OCI-LY3 (cell line): Measurements from ENCODE around the gene CELA2A.

Experiments
- H2AFZ ChIP-seq: fragments of 200-600, 300-600 bp; shearing (Covaris generic); 2 replicates; pipeline ENCODE4 v1.6.0; 2014; ENCODE audit warnings: antibody characterized with exemption, low read depth, low read length
- H3K27ac ChIP-seq: fragments of 200-600, 300-600 bp; sonication (generic); 2 replicates; pipeline ENCODE4 v1.5.1; 2014; ENCODE audit warnings: mild to moderate bottlenecking, low read length, moderate library complexity, mixed read lengths
- H3K27me3 ChIP-seq: fragments of 200-600, 300-600 bp; sonication (generic); 2 replicates; pipeline ENCODE4 v1.6.1; 2014; ENCODE audit warnings: low read depth, low read length, mixed read lengths
- H3K36me3 ChIP-seq: fragments of 200-600, 300-600 bp; sonication (generic); replicated peaks from 2 replicates; pipeline ENCODE3; 2014; ENCODE audit warnings: low read depth, low read length, mixed read lengths
- H3K4me1 ChIP-seq: fragments of 300-600, 200-600 bp; sonication (generic); 2 replicates; pipeline ENCODE4 v1.6.1; 2014; ENCODE audit warnings: low read length, mixed read lengths
- H3K4me2 ChIP-seq: fragments of 200-600, 300-600 bp; sonication (generic); 2 replicates; pipeline ENCODE4 v1.6.1; 2014; ENCODE audit warnings: low read length, mixed read lengths
- H3K4me3 ChIP-seq: fragments of 300-600, 200-600 bp; sonication (generic); 2 replicates; pipeline ENCODE4 v1.5.1; 2014; ENCODE audit warnings: antibody characterized with exemption, mild to moderate bottlenecking, low read length, moderate library complexity
- H3K79me2 ChIP-seq: fragments of 300-600, 200-600 bp; shearing (Covaris generic); 2 replicates; pipeline ENCODE4 v1.6.1; 2014; ENCODE audit warnings: mild to moderate bottlenecking, low read length, mixed read lengths
- H3K9ac ChIP-seq: fragments of 300-600, 200-600 bp; shearing (Covaris generic); 2 replicates; pipeline ENCODE4 v1.6.0; 2014; ENCODE audit warnings: mild to moderate bottlenecking, low read length, moderate library complexity
- H3K9me3 ChIP-seq: fragments of 200-600, 300-600 bp; shearing (Covaris generic); 2 replicates; pipeline ENCODE4 v1.6.1; 2014; ENCODE audit warnings: low read length, mixed read lengths; ENCODE audit not compliant: insufficient read depth
- H4K20me1 ChIP-seq: fragments of 200-600, 300-600 bp; sonication (generic); 2 replicates; pipeline ENCODE4 v1.6.1; 2016; ENCODE audit warnings: low read length, mixed read lengths; ENCODE audit not compliant: insufficient read depth
- CTCF ChIP-seq: fragments of 200-600, 300-600 bp; sonication (generic); IDR thresholded peaks from 2 replicates; pipeline ENCODE4 v1.5.1; 2014; ENCODE audit warnings: antibody characterized with exemption, low read length, low read depth
- EZH2phosphoT487 ChIP-seq: fragments of 200-600 bp; shearing (Covaris generic); IDR thresholded peaks from 2 replicates; pipeline ENCODE4 v1.6.1; 2018; ENCODE audit warnings: antibody characterized with exemption, mixed run types, low read depth

The CELA2A gene

GRCh38 chr1:15429701-15430149 is 26.8 kb upstream of the CELA2A start:
- Histone ChIP-seq H3K27ac (no peak overlapping the region), H3K4me1 (peaks cover 4% of the 10 kb centered on the region; the same call in 1 of the 2 replicates), H3K79me2 (no peaks in the 10 kb centered on the region), H4K20me1 (no peaks in the 10 kb centered on the region), H2AFZ (no peak overlapping the region), H3K9ac (no peak overlapping the region), H3K4me2 (no peak overlapping the region), H3K9me3 (no peaks in the 10 kb centered on the region), H3K36me3 (no peaks in the 10 kb centered on the region), H3K4me3 (no peak overlapping the region), H3K27me3 (no peaks in the 10 kb centered on the region)
- TF ChIP-seq CTCF = no peak
- TF ChIP-seq EZH2phosphoT487 = no peak

GRCh38 chr1:15430787-15431570 is 25.6 kb upstream of the CELA2A start:
- Histone ChIP-seq H3K9me3 (no peaks in the 10 kb centered on the region), H3K4me1 (peaks cover 4% of the 10 kb centered on the region; the same call in 1 of the 2 replicates), H3K36me3 (no peaks in the 10 kb centered on the region), H4K20me1 (no peaks in the 10 kb centered on the region), H3K27me3 (no peaks in the 10 kb centered on the region), H3K9ac (no peak overlapping the region), H3K79me2 (no peaks in the 10 kb centered on the region), H3K4me3 (no peak overlapping the region), H3K27ac (no peak overlapping the region), H3K4me2 (no peak overlapping the region), H2AFZ (no peak overlapping the region)
- TF ChIP-seq EZH2phosphoT487 = no peak
- TF ChIP-seq CTCF = peak; percentile 84

- Histone ChIP-seq H3K36me3 (no peaks in the 10 kb centered on the region), H3K4me3 (no peak overlapping the region), H3K27ac (no peak overlapping the region), H3K9ac (no peak overlapping the region), H4K20me1 (no peaks in the 10 kb centered on the region), H2AFZ (no peak overlapping the region), H3K4me2 (no peak overlapping the region), H3K4me1 (peaks cover 4% of the 10 kb centered on the region; the same call in 1 of the 2 replicates), H3K9me3 (no peaks in the 10 kb centered on the region), H3K27me3 (no peaks in the 10 kb centered on the region), H3K79me2 (no peaks in the 10 kb centered on the region)
- TF ChIP-seq CTCF (no peak), EZH2phosphoT487 (no peak)
Observed at GRCh38 chr1:15431571-15431948, 25.0 kb upstream of the CELA2A start.

GRCh38 chr1:15432324-15432723 is 24.2 kb upstream of the CELA2A start:
- no peak overlapping the region for H3K4me2 ChIP-seq
- TF ChIP-seq CTCF (no peak), EZH2phosphoT487 (no peak)
- H3K9ac ChIP-seq = no peak overlapping the region
- no peaks in the 10 kb centered on the region for H3K27me3 ChIP-seq
- H3K36me3 ChIP-seq = no peaks in the 10 kb centered on the region
- no peak overlapping the region for H3K27ac ChIP-seq
- H3K4me1 ChIP-seq = peaks cover 4% of the 10 kb centered on the region; the same call in 1 of the 2 replicates
- no peaks in the 10 kb centered on the region for H4K20me1 ChIP-seq
- H3K4me3 ChIP-seq = no peak overlapping the region
- no peaks in the 10 kb centered on the region for H3K79me2 ChIP-seq
- H3K9me3 ChIP-seq = no peaks in the 10 kb centered on the region
- no peak overlapping the region for H2AFZ ChIP-seq
